ENCODE data around the gene RPL7L1. TPM values are rescaled to one million over a fixed set of nuclear protein-coding genes. Genes with fewer than 3 reads are reported as not detected.

Gene RPL7L1
- total and polyA plus RNA-seq, 2 of the 13 experiments (the other 11 are each of a cell fraction or from before 2014, with no cell fraction given), result 51.6 to 179 TPM

GRCh38 chr6:42928986-42929820 lies 49.8 kb downstream of the RPL7L1 start, which contains the start of gene CNPY3 (continued):
- TF ChIP-seq THAP9 (CRISPR knock-in tag; IDR thresholded peaks at IDR 0.05; ENCODE audit: borderline replicate concordance) (peak; percentile 96; the same call in 1 of the 2 replicates), HNRNPK (IDR thresholded peaks at IDR 0.05; ENCODE audit: low read depth, low read length, poor library complexity, severe bottlenecking) (peak; percentile 44), BHLHE40 (IDR thresholded peaks at IDR 0.05; ENCODE audit: low read length) (peak; percentile 93), ZEB1 (IDR thresholded peaks at IDR 0.05; ENCODE audit: insufficient replicate concordance, low read depth) (peak; percentile 52), MATR3 (CRISPR knock-in tag; IDR thresholded peaks at IDR 0.05) (no peak), HNRNPUL1 (IDR thresholded peaks at IDR 0.05; ENCODE audit: low read depth, low read length) (no peak), CHD4 (IDR thresholded peaks at IDR 0.05; ENCODE audit: borderline replicate concordance, low read length) (no peak), NFYC (CRISPR knock-in tag; IDR thresholded peaks at IDR 0.05) (peak; percentile 98), SOX6 (IDR thresholded peaks at IDR 0.05) (no peak), SOX6 (CRISPR knock-in tag; IDR thresholded peaks at IDR 0.05) (peak; percentile 89), RAD51 (IDR thresholded peaks at IDR 0.05; ENCODE audit: borderline replicate concordance) (peak; percentile 41; the same call in 1 of the 2 replicates), ZFP36L1 (CRISPR knock-in tag; IDR thresholded peaks at IDR 0.05) (peak; percentile 100)
- TF ChIP-seq, protein P1, sequence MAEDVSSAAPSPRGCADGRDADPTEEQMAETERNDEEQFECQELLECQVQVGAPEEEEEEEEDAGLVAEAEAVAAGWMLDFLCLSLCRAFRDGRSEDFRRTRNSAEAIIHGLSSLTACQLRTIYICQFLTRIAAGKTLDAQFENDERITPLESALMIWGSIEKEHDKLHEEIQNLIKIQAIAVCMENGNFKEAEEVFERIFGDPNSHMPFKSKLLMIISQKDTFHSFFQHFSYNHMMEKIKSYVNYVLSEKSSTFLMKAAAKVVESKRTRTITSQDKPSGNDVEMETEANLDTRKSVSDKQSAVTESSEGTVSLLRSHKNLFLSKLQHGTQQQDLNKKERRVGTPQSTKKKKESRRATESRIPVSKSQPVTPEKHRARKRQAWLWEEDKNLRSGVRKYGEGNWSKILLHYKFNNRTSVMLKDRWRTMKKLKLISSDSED (CRISPR knock-in tag; IDR thresholded peaks at IDR 0.05), result peak; percentile 68; the same call in 1 of the 2 replicates
- TF ChIP-seq, protein P2, sequence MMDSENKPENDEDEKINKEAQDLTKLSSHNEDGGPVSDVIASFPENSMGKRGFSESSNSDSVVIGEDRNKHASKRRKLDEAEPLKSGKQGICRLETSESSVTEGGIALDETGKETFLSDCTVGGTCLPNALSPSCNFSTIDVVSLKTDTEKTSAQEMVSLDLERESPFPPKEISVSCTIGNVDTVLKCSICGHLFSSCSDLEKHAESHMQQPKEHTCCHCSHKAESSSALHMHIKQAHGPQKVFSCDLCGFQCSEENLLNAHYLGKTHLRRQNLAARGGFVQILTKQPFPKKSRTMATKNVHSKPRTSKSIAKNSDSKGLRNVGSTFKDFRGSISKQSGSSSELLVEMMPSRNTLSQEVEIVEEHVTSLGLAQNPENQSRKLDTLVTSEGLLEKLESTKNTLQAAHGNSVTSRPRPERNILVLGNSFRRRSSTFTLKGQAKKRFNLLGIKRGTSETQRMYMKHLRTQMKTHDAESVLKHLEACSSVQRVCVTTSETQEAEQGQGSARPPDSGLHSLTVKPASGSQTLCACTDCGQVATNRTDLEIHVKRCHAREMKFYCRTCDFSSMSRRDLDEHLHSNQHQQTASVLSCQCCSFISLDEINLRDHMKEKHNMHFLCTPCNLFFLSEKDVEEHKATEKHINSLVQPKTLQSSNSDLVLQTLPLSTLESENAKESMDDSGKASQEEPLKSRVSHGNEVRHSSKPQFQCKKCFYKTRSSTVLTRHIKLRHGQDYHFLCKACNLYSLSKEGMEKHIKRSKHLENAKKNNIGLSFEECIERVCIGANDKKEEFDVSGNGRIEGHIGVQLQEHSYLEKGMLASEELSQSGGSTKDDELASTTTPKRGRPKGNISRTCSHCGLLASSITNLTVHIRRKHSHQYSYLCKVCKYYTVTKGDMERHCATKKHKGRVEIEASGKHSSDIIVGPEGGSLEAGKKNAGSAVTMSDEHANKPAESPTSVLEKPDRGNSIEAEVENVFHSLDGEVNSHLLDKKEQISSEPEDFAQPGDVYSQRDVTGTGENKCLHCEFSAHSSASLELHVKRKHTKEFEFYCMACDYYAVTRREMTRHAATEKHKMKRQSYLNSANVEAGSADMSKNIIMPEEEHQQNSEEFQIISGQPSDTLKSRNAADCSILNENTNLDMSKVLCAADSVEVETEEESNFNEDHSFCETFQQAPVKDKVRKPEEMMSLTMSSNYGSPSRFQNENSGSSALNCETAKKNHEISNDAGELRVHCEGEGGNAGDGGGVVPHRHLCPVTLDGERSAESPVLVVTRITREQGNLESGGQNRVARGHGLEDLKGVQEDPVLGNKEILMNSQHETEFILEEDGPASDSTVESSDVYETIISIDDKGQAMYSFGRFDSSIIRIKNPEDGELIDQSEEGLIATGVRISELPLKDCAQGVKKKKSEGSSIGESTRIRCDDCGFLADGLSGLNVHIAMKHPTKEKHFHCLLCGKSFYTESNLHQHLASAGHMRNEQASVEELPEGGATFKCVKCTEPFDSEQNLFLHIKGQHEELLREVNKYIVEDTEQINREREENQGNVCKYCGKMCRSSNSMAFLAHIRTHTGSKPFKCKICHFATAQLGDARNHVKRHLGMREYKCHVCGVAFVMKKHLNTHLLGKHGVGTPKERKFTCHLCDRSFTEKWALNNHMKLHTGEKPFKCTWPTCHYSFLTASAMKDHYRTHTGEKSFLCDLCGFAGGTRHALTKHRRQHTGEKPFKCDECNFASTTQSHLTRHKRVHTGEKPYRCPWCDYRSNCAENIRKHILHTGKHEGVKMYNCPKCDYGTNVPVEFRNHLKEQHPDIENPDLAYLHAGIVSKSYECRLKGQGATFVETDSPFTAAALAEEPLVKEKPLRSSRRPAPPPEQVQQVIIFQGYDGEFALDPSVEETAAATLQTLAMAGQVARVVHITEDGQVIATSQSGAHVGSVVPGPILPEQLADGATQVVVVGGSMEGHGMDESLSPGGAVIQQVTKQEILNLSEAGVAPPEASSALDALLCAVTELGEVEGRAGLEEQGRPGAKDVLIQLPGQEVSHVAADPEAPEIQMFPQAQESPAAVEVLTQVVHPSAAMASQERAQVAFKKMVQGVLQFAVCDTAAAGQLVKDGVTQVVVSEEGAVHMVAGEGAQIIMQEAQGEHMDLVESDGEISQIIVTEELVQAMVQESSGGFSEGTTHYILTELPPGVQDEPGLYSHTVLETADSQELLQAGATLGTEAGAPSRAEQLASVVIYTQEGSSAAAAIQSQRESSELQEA (CRISPR knock-in tag; IDR thresholded peaks at IDR 0.05; ENCODE audit: not compliant biosample characterization), result peak; percentile 96
